ENCODE measurements around the gene KBTBD7. TPM values are rescaled to one million over a fixed set of nuclear protein-coding genes. Genes with fewer than 3 reads are reported as not detected.
"Not testable (repeated sequence)": the region's sequence is repeated elsewhere in the genome, so short reads cannot be mapped to it uniquely, and the experiment has no call there.

KBTBD7 gene
- total RNA-seq, 1 donor from 2014 or later: 3.3 TPM

DNA sequence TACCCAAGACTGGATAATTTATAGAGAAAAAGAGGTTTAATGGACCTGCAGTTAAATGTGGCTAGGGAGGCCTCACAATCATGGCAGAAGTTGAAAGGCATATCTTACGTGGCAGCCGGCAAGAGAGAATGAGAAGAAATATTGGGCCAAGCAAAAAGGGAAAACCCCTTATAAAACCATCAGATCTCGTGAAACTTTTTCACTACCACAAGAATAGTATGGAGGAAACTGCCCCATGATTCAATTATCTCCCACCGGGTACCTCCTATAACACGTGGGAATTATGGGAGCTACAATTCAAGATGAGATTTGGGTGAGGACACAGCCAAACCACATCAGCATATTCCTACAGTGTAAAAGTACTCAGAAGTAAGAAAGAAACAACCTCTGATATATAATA is 4.7 kb upstream of the KBTBD7 start:
- no peak for DNase-seq (ENCODE audit: low read depth, low spot score)

DNA sequence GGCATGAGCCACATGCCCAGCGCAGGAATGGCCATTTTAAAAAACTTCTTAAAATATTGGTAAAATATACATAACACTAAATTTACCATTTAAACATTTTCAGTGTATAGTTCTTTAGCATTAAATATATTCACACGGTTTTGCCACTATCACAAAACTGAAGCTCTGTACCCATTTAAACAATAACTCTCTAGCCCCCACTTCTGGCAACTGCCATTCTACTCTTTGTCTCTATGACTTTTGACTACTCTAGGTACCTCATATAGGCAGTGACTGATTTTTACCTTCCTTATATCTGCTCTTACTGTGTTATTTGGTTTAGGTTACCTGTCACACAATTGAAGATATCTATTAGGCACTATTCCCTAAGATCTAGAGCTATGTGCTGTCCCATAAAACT is 2.3 kb upstream of the KBTBD7 start:
- DNase-seq (ENCODE audit: low read depth, low spot score): no peak

DNA sequence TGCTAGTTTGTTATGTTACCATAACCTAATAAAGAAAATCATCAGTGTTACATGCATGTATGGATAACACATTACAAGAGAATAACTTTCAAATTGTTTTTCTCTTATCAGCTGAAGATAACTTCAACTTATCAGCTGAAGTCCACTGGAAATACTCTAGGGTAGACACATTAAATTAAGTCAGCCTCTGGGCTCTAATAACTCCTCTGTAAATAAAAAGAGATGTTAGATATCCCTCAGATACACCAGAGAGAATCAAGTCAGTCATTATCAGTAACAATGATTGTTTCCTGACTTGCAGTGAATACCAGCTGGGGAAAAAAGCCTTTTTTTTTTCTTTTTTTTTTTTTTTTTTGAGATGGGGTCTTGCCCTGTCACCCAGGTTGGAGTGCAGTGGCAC is 1.6 kb upstream of the KBTBD7 start:
- DNase-seq (ENCODE audit: low read depth, low spot score): no peak

DNA sequence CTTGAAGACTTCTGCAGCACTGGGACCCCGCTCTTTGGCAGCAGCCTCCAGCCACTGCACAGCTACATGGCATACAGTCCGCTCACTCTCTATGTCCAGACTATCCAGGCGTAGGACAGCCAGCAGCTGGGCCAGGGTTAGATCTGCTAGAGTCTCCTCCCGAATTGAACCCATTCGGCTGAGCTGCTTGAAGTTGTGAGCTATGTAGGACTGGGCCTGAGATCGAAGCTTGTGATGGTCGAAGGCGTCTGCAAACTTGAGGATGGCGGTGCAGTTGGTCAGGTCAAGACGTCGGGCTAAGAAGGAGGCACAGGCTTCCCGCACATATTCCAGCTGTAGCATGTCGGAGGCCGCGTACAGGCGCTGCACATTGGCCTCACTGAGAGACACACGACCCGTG is 900 bp downstream of the KBTBD7 start:
- DNase-seq (ENCODE audit: low read depth, low spot score): no peak

DNA sequence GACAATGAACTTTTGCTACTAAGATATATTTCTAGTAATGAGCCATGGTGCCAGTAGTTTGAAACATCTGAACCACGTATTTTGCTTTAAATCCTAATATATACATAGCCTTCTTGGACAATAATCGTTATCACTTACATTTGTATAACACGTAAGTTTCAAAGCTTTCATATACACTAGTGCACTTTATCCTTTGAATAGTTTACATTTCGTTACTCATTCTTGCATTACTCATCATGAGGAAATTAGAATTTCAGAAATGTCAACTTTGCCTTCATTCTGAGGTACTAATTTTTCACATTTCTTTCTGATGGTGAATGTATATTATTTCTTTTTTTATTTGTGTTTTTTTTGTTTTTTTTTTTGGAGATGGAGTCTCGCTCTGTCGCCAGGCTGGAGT is 5.8 kb downstream of the KBTBD7 start:
- no peak for DNase-seq (ENCODE audit: low read depth, low spot score)

DNA sequence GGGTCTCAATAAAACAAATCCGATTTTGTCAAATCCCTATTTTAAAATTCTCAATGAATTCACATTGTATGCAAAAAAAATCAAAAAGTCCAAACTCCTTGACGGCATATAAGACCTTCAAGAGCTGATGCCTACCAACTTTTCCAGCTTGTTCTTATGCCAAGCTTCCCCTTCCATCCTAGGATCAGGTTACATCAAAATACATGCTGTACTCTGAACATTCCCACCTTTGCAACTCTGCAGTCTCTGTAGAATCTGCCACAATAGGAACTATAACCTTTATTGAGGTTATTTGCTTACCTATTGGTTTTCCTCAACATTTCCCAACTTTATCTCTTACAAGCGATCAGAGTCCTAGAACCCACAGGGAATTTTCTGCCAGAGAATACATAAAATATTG is 7.9 kb downstream of the KBTBD7 start:
- DNase-seq (ENCODE audit: low read depth, low spot score): no peak

DNA sequence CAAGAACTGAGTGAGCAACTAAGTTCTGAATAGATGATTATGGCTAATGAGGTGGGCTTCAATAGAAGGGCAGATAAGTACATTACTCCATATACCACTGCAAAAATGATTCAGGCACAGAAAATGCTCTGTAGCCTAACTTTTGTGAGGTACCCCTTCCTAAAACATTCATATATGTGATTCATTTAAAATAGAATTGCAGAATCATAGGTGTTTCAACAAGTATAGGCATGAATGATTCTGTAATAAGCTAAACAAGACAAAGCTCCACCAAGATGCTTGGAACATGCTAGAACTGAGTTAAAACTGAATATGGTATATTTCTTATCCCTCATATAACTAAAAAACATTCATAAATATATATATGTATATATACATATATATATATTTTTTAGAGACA is 12.1 kb downstream of the KBTBD7 start:
- DNase-seq (ENCODE audit: low read depth, low spot score): no peak

DNA sequence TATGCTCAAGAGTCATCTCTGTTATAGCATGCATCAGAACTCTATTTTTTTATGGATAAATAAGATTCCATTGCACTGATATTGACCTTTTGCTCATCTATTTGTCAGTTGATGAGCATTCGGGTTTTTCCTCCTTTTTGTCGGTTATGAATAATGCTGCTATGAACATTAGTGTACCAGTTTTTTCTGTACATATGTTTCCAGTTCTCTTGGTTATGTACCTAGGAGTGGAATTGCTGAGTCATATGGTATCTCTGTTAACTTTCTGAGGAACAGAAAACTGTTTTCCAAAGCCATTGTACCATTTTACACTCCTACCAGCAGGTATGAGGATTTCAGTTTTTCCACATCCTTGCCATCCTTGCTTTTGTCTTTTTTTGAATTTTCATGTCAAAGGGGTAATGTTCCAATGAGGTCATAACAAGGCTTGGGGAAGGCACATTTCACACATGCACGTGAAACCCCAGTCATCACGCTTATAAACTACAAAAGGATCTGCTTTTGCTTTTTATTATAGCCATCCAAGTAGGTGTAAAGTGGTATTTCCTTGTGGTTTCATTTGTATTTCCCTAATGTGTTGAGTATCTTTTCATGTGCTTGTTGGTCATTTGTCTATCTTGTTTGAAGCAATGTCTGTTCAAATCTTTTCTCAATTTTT is 14.6 kb downstream of the KBTBD7 start:
- DNase-seq (ENCODE audit: low read depth, low spot score): no peak

DNA sequence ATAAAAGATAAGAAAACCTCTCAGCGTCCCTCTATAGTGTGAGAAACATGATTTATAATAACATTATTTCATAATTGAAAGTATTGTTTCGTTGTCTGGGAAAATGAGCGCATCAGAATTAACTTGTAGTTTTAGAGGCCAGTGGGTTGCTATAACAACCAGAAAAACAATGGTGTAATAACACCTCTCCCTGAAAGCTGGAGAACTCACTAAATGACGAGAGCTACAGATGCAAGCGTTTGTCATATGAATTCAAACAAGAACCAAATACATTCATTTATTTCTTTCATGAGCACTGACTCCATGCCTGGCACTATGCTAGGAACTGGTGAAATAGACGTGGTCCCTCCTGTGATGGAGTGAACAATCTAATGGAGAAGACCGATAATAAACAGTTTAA is 16.3 kb downstream of the KBTBD7 start:
- no peak for DNase-seq (ENCODE audit: low read depth, low spot score)

DNA sequence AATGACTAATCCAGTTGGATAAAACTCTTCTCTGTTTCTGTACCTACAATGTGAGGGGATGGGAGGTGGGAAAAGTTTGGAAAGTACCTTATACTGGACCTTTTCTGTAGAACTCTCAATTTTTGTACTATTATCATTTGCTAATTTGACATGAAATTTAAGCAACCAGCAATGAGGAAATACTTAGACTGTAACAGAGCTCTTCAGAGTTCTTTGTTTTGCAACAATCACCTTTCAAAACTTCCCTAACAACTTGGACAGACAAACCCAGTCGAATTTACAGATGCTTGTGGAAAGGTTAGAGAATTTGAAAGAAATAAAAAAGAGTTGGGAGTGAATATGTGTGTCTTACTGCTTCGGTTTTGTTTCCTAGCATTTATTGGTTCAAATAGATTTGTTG is 16.8 kb downstream of the KBTBD7 start:
- no peak for DNase-seq (ENCODE audit: low read depth, low spot score)

DNA sequence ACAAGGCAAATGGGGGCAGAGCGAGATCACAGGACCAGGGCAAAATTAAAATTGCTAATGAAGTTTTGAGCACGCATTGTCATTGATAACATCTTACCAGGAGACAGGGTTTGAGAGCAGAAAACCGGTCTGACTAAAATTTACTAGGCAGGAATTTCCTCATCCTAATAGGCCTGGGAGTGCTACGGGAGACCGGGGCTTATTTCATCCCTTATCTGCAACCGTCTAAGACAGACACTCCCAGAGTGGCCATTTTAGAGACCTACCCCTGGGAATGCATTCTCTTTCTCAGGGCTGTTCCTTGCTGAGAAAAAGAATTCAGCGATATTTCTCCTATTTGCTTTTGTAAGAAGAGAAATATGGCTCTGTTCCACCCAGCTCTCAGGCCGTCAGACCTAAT is 18.8 kb downstream of the KBTBD7 start:
- not testable (repeated sequence) for DNase-seq (ENCODE audit: low read depth, low spot score)

DNA sequence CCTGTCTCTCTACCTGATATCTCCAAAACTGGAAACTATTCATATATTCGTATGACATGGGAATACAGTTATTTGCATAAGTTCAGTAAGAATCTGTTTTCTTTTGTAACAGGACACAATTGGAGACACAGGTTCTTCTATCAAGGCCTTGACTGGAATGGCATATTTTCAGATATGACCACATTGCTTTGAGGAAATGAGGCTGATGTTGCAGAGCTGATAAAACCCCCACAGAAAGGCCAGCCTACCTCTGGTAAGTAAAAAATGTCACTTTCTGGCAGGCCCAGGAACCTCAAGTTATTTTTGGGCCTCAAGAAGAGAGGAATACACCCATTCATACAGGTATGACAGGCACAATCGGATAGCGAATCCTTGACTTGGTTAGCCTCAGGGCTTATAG is 32.2 kb downstream of the KBTBD7 start:
- DNase-seq (ENCODE audit: low read depth, low spot score): no peak

DNA sequence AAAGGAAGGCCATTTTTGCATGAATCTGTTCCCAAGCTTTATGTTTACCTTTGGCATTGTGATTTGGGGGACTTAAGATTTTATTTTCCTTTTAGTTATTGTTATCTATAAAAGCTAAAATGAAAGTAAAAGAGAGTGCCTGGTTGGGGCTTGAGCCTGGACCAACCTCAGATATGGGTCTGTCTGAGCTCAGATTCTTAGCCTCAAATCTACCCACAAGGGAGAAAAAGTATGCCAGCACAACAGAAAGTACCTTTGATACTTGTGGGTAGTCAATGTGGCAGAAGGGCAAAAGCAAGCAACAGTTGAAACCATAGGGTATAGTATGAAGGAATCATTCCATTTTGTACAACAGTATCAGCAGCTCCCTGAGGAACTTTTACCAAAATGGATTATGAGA is 35.2 kb downstream of the KBTBD7 start:
- DNase-seq (ENCODE audit: low read depth, low spot score): no peak

DNA sequence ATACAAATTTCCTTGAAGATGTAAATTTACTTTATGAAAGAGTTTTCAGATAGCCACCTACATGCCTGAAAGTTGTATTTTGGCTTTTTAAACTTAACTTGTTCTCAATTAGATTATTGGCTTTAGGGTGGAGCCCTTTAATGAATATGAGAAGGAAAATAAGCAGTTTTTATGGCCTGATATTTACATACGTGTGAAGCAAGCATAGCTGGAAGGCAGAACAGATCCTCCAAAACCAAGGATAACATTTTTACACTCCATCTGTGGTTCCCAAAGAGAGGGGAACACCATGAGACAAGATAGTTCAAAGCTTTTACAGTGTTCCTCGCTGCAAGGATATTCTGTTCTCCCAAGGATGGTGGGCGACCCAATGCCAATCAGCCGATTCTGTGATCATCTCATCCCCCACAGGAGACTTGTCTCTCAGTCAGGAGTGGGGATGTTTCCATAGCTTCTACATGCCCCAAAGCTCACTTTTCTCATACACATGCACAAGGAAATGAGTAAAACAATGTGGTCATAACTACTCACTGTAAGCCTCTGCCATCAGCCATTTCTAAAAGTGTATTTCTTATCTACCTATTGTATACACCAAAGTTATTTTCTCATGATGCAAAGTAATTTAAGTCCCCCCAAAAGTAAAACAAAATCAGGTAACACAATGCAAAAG is 37.2 kb downstream of the KBTBD7 start:
- no peak for DNase-seq (ENCODE audit: low read depth, low spot score)

DNA sequence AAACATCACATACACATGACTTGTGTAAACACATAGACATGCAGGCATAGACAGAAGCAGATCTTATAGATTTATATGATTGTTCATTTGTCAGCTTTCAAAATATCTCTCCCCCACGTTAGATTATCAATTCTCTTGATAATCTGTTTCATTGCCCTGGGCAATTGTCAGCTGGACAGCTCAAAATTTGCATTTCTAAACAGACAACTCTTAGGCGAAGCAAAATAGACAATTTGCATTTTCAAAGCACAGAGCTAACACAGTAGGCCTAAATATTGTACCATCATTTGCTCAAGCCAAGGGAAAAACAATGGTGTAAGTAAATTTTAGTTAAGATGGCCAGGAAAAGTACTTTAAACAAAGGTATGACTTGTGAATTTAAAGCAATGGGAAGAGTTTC is 37.7 kb downstream of the KBTBD7 start:
- no peak for DNase-seq (ENCODE audit: low read depth, low spot score)

DNA sequence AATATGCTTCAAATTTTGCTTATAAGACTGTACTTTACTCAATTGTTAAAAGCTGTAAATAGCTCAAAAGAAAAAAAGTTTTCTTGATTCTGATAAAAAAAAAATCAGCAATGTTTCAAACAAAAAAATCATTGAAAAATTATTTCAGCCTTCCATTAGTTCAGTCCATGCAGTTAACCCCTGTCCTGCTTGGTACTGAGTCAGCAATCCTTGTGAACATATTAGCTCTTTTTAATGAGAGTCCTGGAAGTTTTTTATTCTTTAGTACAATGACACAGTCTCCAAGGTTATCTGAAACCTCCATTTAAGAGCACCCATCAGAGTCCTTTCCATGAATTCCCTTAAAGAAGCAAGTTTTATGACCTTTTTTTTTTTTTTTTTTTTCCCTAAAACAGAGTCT is 40.3 kb downstream of the KBTBD7 start:
- no peak for DNase-seq (ENCODE audit: low read depth, low spot score)

DNA sequence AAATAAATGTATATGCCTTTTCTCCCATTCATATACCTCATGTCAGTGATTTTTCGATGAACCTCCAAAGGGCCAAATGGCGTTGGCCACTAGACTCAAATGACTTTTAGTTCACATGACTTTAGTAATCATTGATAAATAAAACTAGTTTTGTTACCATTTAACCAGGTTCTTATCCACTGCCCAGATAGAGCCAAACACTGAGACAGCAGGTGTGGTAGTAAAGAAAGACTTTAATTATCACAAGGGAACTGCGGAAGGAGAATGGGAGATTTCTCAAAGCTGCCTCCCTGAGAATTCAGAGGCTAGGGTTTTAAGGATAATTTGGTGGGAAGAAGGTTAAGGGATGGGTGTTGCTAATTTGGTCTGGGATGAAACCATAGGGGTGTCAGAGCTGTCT is 42.4 kb downstream of the KBTBD7 start:
- DNase-seq (ENCODE audit: low read depth, low spot score): no peak

DNA sequence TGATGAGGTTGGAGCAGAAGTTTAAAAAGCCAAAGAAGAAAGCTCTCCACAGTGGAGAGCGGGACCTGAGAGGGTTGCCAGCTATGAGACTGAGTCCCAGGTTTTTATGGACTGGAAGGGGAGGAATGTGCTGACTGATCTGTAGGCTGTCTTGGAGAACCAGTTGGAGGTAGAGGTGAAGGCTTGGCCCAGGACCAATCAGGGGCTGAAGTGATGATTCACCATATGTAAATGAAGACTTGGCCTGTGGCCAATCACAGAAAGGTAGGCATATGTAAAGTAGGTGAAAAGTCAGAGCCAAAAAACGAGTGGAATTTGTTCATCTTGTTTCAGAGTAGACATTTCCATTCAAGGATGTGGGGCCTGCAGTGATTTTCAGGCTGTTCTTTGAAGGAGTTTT is 44.3 kb downstream of the KBTBD7 start:
- no peak for DNase-seq (ENCODE audit: low read depth, low spot score)

DNA sequence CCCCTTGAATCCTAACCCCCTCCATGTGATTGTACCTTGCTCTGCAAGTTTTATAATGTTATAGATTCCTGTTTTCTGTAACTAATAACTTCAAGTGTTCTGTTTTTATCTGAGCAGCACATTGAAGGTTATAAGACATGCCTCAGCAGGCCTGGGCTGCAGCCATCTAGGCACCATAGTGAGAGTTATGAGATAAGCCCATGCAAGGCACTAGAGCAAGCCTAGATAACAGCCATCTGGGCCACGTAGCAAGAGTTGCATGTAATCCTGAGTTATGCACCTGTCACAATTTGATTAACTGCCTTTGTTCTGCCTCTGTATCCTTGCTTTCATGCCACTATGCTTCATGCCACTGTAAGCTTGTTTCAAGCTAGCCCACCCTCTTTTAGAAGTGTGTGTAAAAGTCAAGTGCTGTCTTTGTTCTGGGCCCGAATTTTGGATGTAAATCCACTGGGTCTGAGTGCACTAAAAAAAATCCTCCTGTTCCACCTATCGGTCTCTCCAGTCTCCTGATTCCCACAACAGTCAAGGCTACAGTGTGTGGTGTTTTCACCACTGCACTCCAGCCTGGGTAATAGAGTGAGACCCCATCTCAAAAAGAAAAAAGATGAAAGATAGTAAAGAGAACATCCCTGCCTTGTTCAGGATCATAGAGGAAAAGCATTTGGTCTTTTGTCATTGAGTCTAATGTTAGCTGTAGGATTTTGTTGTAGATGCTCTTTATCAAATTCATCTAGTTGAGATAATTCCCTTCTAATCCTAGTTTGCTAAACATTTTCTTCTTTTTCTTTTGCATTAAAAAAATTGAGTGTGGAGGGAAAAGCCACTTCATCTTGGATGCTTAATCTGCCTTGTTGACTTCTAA is 45.7 kb downstream of the KBTBD7 start:
- no peak for DNase-seq (ENCODE audit: low read depth, low spot score)

DNA sequence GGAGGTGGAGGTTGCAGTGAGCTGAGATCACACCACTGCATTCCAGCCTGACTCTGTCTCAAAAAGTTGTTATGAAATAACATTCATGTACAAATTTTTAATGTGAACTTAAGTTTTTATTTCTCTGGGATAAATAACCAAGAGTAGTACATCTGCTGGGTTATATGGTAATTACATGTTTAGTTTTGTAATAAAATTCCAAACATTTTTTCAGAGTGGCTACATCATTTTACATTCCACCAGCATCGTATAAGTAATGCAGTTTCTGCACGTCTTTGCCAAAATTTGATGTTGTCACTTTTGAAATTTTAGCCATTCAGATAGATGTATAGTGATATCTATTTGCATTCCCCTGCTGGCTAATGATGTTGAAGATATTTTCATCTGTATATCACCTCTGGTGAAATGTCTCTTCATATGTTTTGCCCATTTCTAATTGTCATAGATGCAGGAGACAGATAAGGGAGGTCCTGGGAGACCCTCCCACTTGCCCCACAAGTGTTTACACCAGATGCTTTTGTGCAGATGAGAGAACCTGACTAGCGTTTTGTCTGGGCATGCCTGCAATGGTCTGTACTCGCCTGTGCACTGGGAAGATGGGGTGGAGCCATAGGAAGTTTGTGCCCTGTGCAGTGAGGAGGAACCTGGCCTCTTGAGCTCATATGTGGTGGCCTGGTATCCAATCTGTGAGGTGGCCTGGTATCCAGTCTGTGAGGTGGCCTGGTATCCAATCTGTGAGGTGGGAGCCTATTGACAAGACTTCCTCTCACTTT is 49.0 kb downstream of the KBTBD7 start:
- DNase-seq (ENCODE audit: low read depth, low spot score): no peak

DNA sequence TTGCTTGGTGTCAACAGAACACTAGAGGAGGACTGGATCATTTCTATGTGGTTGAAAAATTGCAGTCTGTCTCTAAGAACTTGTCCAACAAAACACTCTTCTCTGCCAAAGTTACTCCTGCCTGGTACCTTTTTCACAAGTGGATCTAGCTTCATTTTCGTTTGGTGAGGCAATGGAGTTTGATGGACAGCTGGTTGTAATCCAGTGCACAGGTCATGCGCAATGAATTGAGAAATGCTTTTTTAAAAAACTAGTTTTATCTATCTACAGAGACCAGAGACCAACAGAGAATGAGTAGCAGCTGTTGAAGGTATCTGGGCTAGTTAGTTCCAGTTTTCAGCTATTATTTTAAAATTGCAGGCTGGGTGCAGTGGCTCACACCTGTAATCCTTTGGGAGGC is 49.8 kb downstream of the KBTBD7 start:
- no peak for DNase-seq (ENCODE audit: low read depth, low spot score)

All from pulmonary artery endothelial cell (primary cell).